SH-SY5Y (cell line): ENCODE data around the gene PLCH1.

Experiments used
- GATA2 ChIP-seq: IDR thresholded peaks from 2 replicates; pipeline ENCODE4 v1.6.1; 2011; ENCODE audit warnings: mild to moderate bottlenecking, low read depth, low read length
- GATA3 ChIP-seq: IDR thresholded peaks from 2 replicates; pipeline ENCODE4 v1.6.1; 2011; ENCODE audit warnings: low read depth, mild to moderate bottlenecking, low read length, moderate library complexity

DNA sequence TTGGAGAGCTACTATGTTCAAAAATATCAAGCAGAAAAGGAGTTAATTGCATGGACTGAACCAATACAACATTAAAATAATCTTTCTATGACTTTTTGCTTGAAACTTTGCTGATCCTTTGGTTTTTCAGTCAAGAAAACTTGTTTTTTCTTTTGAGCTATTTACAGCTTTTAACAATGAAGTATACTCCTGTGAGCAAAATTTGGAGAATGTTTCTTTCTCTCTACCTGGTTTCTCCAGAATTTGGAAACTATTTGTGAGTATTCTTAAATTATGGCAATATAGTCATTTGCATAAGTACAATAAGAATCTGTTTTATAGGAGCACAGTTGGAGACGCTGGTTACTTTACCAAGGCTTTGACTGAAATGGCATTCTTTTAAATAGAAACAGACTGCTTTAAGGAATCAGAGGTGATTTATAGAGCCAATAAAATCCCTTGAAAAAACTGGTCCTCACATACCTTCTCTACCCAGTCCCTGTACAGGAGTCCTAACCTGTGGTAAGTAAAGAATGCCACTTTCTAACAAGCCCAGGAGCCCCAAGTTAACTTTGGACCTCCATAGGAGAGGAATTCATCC, 127.4 kb downstream of the PLCH1 start:
- TF ChIP-seq GATA2 (no peak), GATA3 (no peak)
